HG02885 (cell line): ENCODE data around the gene MPG.
"Not testable (repeated sequence)": the region's sequence is repeated elsewhere in the genome, so short reads cannot be mapped to it uniquely, and the experiment has no call there.

Source experiments
- ATAC-seq: cut with Tn5 transposase; IDR thresholded peaks from one replicate; pipeline ENCODE4 v1.9.1; 2021; ENCODE audit warnings: mild to moderate bottlenecking; ENCODE audit not compliant: unreplicated experiment, poor library complexity

Gene MPG

GRCh38 chr16:104928-105327 is 26.9 kb downstream of the MPG start:
- no peak for ATAC-seq

- no peak for ATAC-seq
Observed at GRCh38 chr16:105521-105920, 27.5 kb downstream of the MPG start.

GRCh38 chr16:106623-107324 is 28.7 kb downstream of the MPG start:
- ATAC-seq, result no peak

GRCh38 chr16:112153-112840 is 34.3 kb downstream of the MPG start:
- ATAC-seq, result no peak

- ATAC-seq, result no peak
Observed at GRCh38 chr16:114327-114726, 36.3 kb downstream of the MPG start.

GRCh38 chr16:116015-116414 is 38.0 kb downstream of the MPG start:
- no peak for ATAC-seq

GRCh38 chr16:117379-118365 is 39.6 kb downstream of the MPG start:
- ATAC-seq, result no peak

- no peak for ATAC-seq
Observed at GRCh38 chr16:118857-119256, 40.8 kb downstream of the MPG start.

- no peak for ATAC-seq
Observed at GRCh38 chr16:119295-119694, 41.3 kb downstream of the MPG start.

- ATAC-seq, result no peak
Observed at GRCh38 chr16:119835-120491, 41.9 kb downstream of the MPG start.

GRCh38 chr16:120756-121155 is 42.7 kb downstream of the MPG start:
- ATAC-seq, result no peak

- ATAC-seq, result no peak
Observed at GRCh38 chr16:122361-122760, 44.3 kb downstream of the MPG start.

- not testable (repeated sequence) for ATAC-seq
Observed at GRCh38 chr16:123558-124350, 45.7 kb downstream of the MPG start.

- no peak for ATAC-seq
Observed at GRCh38 chr16:125011-125410, 47.0 kb downstream of the MPG start.

- no peak for ATAC-seq
Observed at GRCh38 chr16:129075-129474, 51.0 kb downstream of the MPG start.

GRCh38 chr16:130533-131173 is 52.6 kb downstream of the MPG start:
- ATAC-seq, result no peak

- no peak for ATAC-seq
Observed at GRCh38 chr16:132120-132519, 54.1 kb downstream of the MPG start.

GRCh38 chr16:133716-134115 is 55.7 kb downstream of the MPG start:
- ATAC-seq, result no peak
